ENCODE data around the gene CLEC20A. TPM values are rescaled to one million over a fixed set of nuclear protein-coding genes. Genes with fewer than 3 reads are reported as not detected.

CLEC20A gene
- total RNA-seq, 1 donor from 2014 or later: not detected

DNA sequence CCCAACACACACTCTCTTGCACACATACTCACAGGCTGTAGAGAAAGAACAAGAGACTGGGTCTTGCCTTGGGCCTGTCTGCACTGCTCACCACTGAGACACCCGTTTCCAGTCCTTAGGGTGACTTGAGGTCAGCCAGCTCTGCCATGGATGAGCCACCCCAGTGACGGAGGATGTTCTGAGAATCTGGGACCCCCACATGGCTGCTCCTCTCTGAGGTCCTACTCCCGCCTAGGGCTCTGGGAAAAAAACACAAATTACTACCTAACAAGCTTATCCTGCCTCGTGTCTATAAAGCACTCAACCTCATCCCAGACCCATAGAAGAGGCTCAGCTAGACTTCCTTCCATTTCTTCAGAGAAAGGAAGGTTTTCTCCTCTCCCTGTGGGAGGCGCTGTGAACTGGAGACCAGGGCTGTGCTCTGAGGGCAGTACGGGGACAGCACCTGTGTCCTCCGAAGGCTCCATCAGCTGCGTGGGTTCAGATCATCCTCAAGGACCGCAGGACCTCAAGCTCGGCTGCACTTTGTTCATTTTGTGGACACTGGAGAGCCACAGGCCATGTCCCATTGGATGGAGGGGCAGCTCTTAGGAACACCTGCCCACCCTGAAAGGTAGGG lies 4.3 kb upstream of the CLEC20A start:
- Mint-ChIP-seq H3K27ac (ENCODE audit: unreplicated experiment) (no peak overlapping the region), H3K9me3 (ENCODE audit: unreplicated experiment) (no peaks in the 10 kb centered on the region), H3K27me3 (ENCODE audit: unreplicated experiment) (no peaks in the 10 kb centered on the region), H3K4me1 (ENCODE audit: unreplicated experiment) (no peaks in the 10 kb centered on the region), H3K36me3 (ENCODE audit: unreplicated experiment) (no peaks in the 10 kb centered on the region), H3K4me3 (ENCODE audit: unreplicated experiment) (no peak overlapping the region)
- TF ChIP-seq, protein P1, sequence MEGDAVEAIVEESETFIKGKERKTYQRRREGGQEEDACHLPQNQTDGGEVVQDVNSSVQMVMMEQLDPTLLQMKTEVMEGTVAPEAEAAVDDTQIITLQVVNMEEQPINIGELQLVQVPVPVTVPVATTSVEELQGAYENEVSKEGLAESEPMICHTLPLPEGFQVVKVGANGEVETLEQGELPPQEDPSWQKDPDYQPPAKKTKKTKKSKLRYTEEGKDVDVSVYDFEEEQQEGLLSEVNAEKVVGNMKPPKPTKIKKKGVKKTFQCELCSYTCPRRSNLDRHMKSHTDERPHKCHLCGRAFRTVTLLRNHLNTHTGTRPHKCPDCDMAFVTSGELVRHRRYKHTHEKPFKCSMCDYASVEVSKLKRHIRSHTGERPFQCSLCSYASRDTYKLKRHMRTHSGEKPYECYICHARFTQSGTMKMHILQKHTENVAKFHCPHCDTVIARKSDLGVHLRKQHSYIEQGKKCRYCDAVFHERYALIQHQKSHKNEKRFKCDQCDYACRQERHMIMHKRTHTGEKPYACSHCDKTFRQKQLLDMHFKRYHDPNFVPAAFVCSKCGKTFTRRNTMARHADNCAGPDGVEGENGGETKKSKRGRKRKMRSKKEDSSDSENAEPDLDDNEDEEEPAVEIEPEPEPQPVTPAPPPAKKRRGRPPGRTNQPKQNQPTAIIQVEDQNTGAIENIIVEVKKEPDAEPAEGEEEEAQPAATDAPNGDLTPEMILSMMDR (IDR thresholded peaks at IDR 0.05): no peak
- no peak for DNase-seq (ENCODE audit: extremely low spot score, unreplicated experiment)

DNA sequence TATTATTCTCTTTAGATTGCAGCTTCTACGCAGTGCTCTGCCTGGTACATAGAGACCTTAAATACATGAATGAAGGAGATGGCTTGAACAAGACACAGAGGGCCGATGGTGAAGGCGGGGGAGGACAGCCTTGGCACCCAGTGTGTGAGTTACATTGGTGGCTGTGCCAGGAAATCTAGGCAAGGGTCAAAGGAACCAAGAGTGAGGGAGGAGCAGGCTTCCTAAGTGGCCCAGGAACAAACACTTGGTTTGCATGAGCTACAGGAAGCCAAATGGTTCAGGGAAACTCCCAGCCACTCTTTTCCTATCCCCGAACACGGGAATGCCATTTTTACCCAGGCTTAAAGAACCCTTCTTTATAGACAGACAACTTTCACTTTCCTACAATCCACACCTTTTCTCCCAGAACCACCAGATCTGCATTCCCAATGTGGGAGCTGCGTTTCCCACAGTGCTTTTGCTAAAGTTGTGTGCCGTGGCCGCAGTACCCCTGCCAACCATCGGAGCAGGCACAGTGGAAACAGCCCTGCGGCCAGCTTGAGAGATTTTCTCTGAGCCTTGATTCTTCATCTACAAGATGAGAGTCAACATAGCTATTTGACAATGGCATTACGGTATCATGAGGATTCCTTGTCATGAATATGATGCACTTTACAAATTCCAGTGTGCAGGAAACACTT lies 3.5 kb upstream of the CLEC20A start:
- Mint-ChIP-seq H3K9me3 (ENCODE audit: unreplicated experiment) (no peaks in the 10 kb centered on the region), H3K27ac (ENCODE audit: unreplicated experiment) (no peak overlapping the region), H3K36me3 (ENCODE audit: unreplicated experiment) (no peaks in the 10 kb centered on the region), H3K4me3 (ENCODE audit: unreplicated experiment) (no peak overlapping the region), H3K4me1 (ENCODE audit: unreplicated experiment) (no peaks in the 10 kb centered on the region), H3K27me3 (ENCODE audit: unreplicated experiment) (no peaks in the 10 kb centered on the region)
- TF ChIP-seq, protein P1 (IDR thresholded peaks at IDR 0.05): no peak
- peak; percentile 46 for DNase-seq (ENCODE audit: extremely low spot score, unreplicated experiment)

DNA sequence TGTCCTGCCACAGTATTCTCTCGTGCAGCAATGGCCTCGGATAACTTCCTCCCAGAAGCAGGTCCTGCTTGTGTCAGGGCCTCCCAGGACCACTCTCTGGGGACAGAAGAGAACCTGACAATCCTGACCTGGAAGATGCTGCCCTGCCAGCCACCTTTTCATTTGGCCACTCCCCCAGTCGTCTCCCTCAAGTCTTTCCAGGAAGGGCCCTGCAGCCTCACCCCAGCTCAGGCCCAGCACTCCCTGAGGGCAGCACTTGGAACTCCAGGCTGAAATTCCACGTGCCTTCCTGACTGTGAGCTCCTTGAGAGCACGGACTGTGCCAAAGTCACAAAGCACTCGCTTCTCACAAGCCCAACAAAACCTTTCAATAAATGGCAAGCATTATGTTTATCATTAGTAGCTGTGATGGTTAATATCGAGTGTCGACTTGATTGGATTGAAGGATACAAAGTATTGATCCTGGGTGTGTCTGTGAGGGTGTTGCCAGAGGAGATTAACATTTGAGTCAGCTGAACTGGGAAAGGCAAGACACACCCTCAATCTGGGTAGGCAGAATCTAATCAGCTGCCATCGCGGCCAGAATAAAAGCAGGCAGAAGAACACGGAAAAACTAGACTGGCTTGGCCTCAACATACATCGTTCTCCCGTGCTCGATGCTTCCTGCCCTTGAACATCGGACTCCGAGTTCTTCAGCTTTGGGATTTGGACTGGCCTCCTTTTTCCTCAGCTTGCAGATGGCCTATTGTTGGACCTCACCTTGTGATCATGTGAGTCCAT lies 2.3 kb upstream of the CLEC20A start:
- H3K4me3 Mint-ChIP-seq (ENCODE audit: unreplicated experiment): no peak overlapping the region
- peak; percentile 73 for DNase-seq (ENCODE audit: extremely low spot score, unreplicated experiment)
- H3K36me3 Mint-ChIP-seq (ENCODE audit: unreplicated experiment): no peaks in the 10 kb centered on the region
- H3K27ac Mint-ChIP-seq (ENCODE audit: unreplicated experiment): no peak overlapping the region
- no peaks in the 10 kb centered on the region for H3K4me1 Mint-ChIP-seq (ENCODE audit: unreplicated experiment)
- H3K27me3 Mint-ChIP-seq (ENCODE audit: unreplicated experiment): no peaks in the 10 kb centered on the region
- no peaks in the 10 kb centered on the region for H3K9me3 Mint-ChIP-seq (ENCODE audit: unreplicated experiment)
- TF ChIP-seq, protein P1 (IDR thresholded peaks at IDR 0.05): no peak

DNA sequence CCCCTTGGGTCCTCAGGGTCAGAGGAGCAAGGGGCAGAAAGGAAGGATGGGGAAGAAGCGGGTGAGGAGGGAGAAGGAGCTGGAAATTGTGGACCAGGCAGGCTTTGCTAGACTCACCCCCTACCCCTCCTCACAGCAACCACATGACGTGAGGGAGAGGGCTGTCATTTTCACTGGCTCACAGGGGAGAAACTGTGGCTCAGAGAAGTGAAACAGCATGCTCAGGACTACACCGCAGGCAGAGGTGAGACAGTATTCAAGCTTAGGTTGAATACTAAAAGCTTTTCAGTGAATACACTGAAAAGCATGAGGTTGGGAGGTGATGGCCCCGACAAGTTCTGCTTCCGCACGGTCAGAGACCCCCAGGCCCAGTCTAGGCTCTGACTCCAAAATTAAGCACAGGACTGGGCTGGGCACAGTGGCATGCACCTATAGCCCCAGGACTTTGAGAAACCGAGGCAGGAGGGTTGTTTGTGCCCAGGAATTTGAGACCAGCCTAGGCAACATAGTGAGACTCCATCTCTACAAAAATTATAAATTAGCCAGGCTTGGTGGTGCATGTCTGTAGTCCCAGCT lies 1.2 kb upstream of the CLEC20A start:
- Mint-ChIP-seq H3K4me3 (ENCODE audit: unreplicated experiment) (no peak overlapping the region), H3K9me3 (ENCODE audit: unreplicated experiment) (no peaks in the 10 kb centered on the region), H3K36me3 (ENCODE audit: unreplicated experiment) (no peaks in the 10 kb centered on the region), H3K4me1 (ENCODE audit: unreplicated experiment) (no peaks in the 10 kb centered on the region), H3K27ac (ENCODE audit: unreplicated experiment) (no peak overlapping the region), H3K27me3 (ENCODE audit: unreplicated experiment) (no peaks in the 10 kb centered on the region)
- DNase-seq (ENCODE audit: extremely low spot score, unreplicated experiment): peak; percentile 36
- TF ChIP-seq, protein P1 (IDR thresholded peaks at IDR 0.05): no peak
